Chondrocyte (in vitro differentiated cells): Measurements from ENCODE around the gene COA1. TPM values are rescaled to one million over a fixed set of nuclear protein-coding genes. Genes with fewer than 3 reads are reported as not detected.
A peak's percentile ranks its signal among the peaks of the same experiment; 100 is the strongest.

Experiments used
- DNase-seq: peaks from one replicate; pipeline ENCODE4 v3.0.0; 2021; ENCODE audit warnings: mixed read lengths, low spot score
- H3K27ac Mint-ChIP-seq: one replicate; pipeline ENCODE4 v1.8.0; 2021; ENCODE audit warnings: mild to moderate bottlenecking, moderate library complexity, mixed read lengths; ENCODE audit not compliant: unreplicated experiment
- H3K27me3 Mint-ChIP-seq: 2 replicates; pipeline ENCODE4 v1.8.0; 2021; ENCODE audit warnings: low read depth, mixed read lengths
- H3K36me3 Mint-ChIP-seq: 2 replicates; pipeline ENCODE4 v1.8.0; 2021; ENCODE audit warnings: low read depth, mixed read lengths
- H3K4me1 Mint-ChIP-seq: 2 replicates; pipeline ENCODE4 v1.8.0; 2021; ENCODE audit warnings: low read depth, mild to moderate bottlenecking, mixed read lengths
- H3K4me3 Mint-ChIP-seq: one replicate; pipeline ENCODE4 v1.8.0; 2021; ENCODE audit warnings: mild to moderate bottlenecking, moderate library complexity, mixed read lengths; ENCODE audit not compliant: unreplicated experiment
- H3K9me3 Mint-ChIP-seq: 2 replicates; pipeline ENCODE4 v1.8.0; 2021; ENCODE audit warnings: low read depth, mixed read lengths
- total RNA-seq: library from RNA; stranded (reverse); gene quantifications from 3 replicates; pipeline ENCODE4 v1.2.1, GENCODE V29; 2021
- TF ChIP-seq, protein P1 (sequence below): fragments of 200-600 bp; sonication (generic); IDR thresholded peaks from 2 replicates; pipeline ENCODE4 v1.5.0; 2021; ENCODE audit warnings: antibody characterized with exemption, mild to moderate bottlenecking, moderate library complexity

The COA1 gene
- total RNA-seq, 1 donor from 2014 or later: 33.5 TPM

DNA sequence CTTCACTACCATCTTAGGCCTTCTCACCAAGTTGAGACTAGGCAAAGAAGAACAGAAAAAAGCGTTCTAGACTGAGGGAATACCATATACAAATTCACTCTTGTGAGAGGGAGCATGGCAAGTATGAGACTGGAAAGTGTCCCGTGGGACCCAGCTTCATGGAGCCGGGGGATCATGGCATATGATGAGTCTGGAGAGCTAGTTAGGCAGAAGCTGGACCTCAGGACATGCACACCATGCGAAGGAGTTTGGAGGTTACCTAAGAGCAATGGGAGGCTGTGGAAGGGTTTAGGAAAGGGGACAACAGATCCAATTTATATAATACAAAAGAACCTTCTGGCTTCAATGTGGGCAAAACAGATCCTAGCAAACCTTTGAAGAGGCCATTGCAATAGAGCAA is 112.3 kb downstream of the COA1 start:
- Mint-ChIP-seq H3K36me3 (peaks cover 13% of the 10 kb centered on the region), H3K27me3 (no peaks in the 10 kb centered on the region), H3K9me3 (no peaks in the 10 kb centered on the region), H3K27ac (no peak overlapping the region), H3K4me1 (peaks cover 38% of the 10 kb centered on the region), H3K4me3 (no peak overlapping the region)
- TF ChIP-seq, protein P1, sequence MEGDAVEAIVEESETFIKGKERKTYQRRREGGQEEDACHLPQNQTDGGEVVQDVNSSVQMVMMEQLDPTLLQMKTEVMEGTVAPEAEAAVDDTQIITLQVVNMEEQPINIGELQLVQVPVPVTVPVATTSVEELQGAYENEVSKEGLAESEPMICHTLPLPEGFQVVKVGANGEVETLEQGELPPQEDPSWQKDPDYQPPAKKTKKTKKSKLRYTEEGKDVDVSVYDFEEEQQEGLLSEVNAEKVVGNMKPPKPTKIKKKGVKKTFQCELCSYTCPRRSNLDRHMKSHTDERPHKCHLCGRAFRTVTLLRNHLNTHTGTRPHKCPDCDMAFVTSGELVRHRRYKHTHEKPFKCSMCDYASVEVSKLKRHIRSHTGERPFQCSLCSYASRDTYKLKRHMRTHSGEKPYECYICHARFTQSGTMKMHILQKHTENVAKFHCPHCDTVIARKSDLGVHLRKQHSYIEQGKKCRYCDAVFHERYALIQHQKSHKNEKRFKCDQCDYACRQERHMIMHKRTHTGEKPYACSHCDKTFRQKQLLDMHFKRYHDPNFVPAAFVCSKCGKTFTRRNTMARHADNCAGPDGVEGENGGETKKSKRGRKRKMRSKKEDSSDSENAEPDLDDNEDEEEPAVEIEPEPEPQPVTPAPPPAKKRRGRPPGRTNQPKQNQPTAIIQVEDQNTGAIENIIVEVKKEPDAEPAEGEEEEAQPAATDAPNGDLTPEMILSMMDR: no peak
- DNase-seq: no peak

DNA sequence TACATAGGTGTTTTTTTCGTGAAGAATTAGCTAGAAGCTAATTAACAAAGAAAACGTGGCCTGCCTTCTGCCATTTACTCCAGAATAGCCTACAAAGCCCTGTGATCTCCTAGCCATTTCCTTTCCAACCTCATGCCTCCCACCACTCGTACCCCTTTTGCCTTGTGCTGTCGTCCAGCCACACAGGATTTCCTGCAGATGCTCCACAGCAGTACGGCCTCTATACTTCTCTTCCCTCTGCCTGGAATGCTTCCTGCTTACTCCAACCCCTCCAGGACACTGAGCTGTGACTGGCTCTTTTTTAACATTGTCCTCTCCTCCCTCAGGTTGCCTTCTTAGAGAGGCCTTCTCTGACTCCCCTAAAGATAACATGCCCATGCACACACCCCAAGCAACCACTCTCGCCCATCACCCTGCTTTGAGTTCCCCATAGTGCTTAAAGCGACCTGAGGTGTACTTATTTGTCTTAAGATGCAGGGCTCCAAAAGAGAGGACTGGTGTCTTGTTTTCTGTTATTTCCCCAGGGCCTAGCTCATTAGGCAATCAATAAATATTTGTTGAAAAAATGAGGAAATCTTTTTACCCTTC is 113.7 kb downstream of the COA1 start:
- Mint-ChIP-seq H3K4me3 (no peak overlapping the region), H3K36me3 (peaks cover 14% of the 10 kb centered on the region), H3K9me3 (no peaks in the 10 kb centered on the region), H3K4me1 (peaks cover 36% of the 10 kb centered on the region), H3K27ac (peak overlapping the region; percentile 6), H3K27me3 (no peaks in the 10 kb centered on the region)
- no peak for DNase-seq
- TF ChIP-seq, protein P1: no peak

DNA sequence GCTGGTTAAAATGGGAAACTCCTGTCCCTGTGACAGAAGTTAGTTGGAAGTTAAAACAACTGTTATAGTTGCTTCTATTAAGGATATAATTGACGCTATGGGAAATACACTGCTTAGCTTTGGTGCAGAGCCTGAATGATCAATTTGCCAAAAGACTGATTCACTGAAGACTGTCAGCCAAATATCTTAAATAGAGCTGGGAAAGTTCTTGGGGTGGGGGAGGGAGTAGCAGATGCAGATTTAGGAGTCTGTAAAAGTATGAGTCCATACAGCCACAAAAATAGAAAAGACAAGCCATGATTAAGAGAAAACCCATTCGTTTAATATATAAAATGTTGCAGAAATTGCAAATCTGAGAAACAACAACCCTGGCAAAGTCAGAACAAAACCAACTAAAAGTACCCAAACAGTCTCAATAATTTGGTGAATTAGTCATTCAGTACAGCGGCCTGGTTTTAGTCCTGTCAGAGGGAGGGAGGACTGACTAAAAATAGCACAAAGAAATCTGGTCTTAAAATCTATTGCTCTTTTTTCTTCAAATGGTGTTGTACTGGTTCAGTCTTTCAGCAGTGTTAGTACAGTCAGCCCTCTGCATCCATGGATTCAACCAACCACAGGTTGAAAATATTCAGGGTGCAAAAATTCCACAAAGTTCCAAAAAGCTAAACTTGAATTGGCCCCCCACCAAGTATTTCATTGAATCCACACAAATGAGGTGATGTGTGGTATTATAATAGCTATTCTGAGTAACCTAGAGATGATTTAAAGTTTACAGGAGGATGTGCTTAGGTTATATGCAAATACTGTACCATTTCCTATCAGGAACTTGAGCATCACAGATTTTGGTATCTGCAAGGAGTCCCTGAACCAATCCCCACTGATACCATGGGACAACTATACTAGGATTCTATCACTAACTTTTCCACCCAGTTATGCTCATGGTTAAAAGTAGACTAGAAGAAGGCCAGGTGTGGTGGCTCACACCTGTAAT is 116.4 kb downstream of the COA1 start:
- no peak for DNase-seq
- TF ChIP-seq, protein P1: no peak

DNA sequence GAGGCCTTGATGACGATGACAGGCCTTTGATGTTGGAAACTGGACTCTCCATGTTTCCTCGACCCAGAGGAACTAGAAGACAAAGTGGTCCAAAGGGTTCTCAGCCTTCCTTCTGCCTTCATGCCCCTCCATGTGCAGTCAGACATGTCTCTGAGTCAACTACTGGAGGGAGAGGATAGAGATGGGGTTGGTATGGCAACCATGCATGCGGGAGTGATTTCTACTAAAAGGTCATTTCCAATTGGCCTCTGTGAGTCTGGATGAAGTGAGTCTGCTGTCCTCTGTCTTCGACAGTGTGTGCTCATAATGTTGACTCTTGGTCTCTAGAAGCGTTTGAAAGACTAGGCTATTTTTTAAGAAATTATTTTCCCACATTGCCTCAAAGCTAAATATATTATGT is 117.2 kb downstream of the COA1 start:
- peaks cover 34% of the 10 kb centered on the region for H3K4me1 Mint-ChIP-seq
- peak overlapping the region; percentile 19 for H3K4me3 Mint-ChIP-seq
- peaks cover 20% of the 10 kb centered on the region for H3K36me3 Mint-ChIP-seq
- TF ChIP-seq, protein P1: no peak
- no peaks in the 10 kb centered on the region for H3K27me3 Mint-ChIP-seq
- DNase-seq: no peak
- no peaks in the 10 kb centered on the region for H3K9me3 Mint-ChIP-seq
- peak overlapping the region; percentile 77 for H3K27ac Mint-ChIP-seq

More for the DNA sequence above, 116.4 kb downstream of the COA1 start:
- Mint-ChIP-seq H3K27me3 (no peaks in the 10 kb centered on the region), H3K27ac (peak overlapping the region; percentile 77), H3K36me3 (peaks cover 20% of the 10 kb centered on the region), H3K4me1 (peaks cover 34% of the 10 kb centered on the region), H3K4me3 (peak overlapping the region; percentile 11), H3K9me3 (no peaks in the 10 kb centered on the region)

DNA sequence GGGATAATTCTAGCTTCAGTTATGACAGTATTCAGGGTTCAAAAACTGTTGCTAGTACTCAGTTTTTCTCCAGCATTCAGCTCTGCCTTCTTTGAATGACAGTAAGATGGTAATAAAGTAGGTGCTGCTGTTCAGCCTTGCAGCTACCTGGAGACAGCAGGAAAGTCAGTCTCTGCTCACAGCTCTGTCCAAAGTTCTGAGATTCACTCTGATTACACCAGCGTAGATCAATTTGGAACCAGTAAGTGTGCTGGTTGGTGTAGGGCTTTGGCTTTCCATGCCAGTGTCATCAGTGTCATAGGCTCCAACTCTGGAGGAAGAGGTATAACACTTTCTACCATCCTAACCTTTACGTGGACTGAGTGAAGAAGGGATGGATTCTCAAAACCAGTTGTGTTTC is 120.2 kb downstream of the COA1 start:
- TF ChIP-seq, protein P1: no peak
- Mint-ChIP-seq H3K4me3 (no peak overlapping the region), H3K36me3 (peaks cover 21% of the 10 kb centered on the region), H3K4me1 (peaks cover 28% of the 10 kb centered on the region), H3K27ac (no peak overlapping the region), H3K9me3 (peaks cover 8% of the 10 kb centered on the region), H3K27me3 (no peaks in the 10 kb centered on the region)
- DNase-seq: no peak
